Hepatocyte (in vitro differentiated cells): ENCODE data around the gene GANC. TPM values are rescaled to one million over a fixed set of nuclear protein-coding genes. Genes with fewer than 3 reads are reported as not detected.
A peak's percentile ranks its signal among the peaks of the same experiment; 100 is the strongest.

Experiments used
- DNase-seq: peaks from one replicate; pipeline ENCODE4 v3.0.0-alpha.2; 2016; ENCODE audit warnings: low spot score
- H2AFZ ChIP-seq: fragments of 200-600 bp; sonication (generic); 2 replicates; pipeline ENCODE4 v1.6.0; 2016; ENCODE audit warnings: antibody characterized with exemption, mild to moderate bottlenecking
- H3K27ac ChIP-seq: fragments of 200-600 bp; sonication (generic); 2 replicates; pipeline ENCODE4 v1.5.1; 2016; ENCODE audit warnings: mild to moderate bottlenecking
- H3K27me3 ChIP-seq: fragments of 200-600 bp; sonication (generic); 2 replicates; pipeline ENCODE4 v1.6.1; 2016
- H3K36me3 ChIP-seq: fragments of 200-600 bp; sonication (generic); replicated peaks from 2 replicates; pipeline ENCODE4 v1.5.1; 2016; ENCODE audit warnings: low read depth; ENCODE audit not compliant: insufficient read depth
- H3K4me1 ChIP-seq: fragments of 200-600 bp; sonication (generic); 2 replicates; pipeline ENCODE4 v1.5.1; 2016; ENCODE audit warnings: mild to moderate bottlenecking, moderate library complexity; ENCODE audit not compliant: insufficient read depth
- H3K4me2 ChIP-seq: fragments of 200-600 bp; sonication (generic); 2 replicates; pipeline ENCODE4 v1.6.0; 2016
- H3K4me3 ChIP-seq: fragments of 200-600 bp; sonication (generic); 2 replicates; pipeline ENCODE4 v1.5.1; 2016; ENCODE audit warnings: mild to moderate bottlenecking
- H3K79me2 ChIP-seq: fragments of 200-600 bp; sonication (generic); 2 replicates; pipeline ENCODE4 v1.6.0; 2017; ENCODE audit warnings: mild to moderate bottlenecking
- H3K9me2 ChIP-seq: fragments of 200-600 bp; sonication (generic); replicated peaks from 2 replicates; pipeline ENCODE4 v1.6.0; 2017; ENCODE audit warnings: mild to moderate bottlenecking; ENCODE audit not compliant: insufficient read depth
- H3K9me3 ChIP-seq: fragments of 200-600 bp; sonication (generic); 2 replicates; pipeline ENCODE4 v1.5.1; 2016; ENCODE audit warnings: low read depth, mild to moderate bottlenecking
- H4K20me1 ChIP-seq: fragments of 200-600 bp; sonication (generic); 2 replicates; pipeline ENCODE4 v1.6.0; 2016; ENCODE audit warnings: mild to moderate bottlenecking; ENCODE audit not compliant: insufficient read depth, poor library complexity, severe bottlenecking
- EZH2 ChIP-seq: fragments of 200-600 bp; sonication (generic); IDR thresholded peaks from 2 replicates; pipeline ENCODE4 v1.6.1; 2016; ENCODE audit warnings: antibody characterized with exemption, mild to moderate bottlenecking, borderline replicate concordance
- EZH2phosphoT487 ChIP-seq: fragments of 200-600 bp; sonication (generic); IDR thresholded peaks from one replicate; pipeline ENCODE4 v1.6.1; 2018; ENCODE audit warnings: antibody characterized with exemption, mild to moderate bottlenecking, low read depth, moderate library complexity; ENCODE audit not compliant: unreplicated experiment, severe bottlenecking
- WGBS: methylation state at CpG from one replicate; pipeline ENCODE4 v1.1.6; 2016; ENCODE audit warnings: low lambda C conversion rate; ENCODE audit errors: missing lambda C conversion rate; 5-methylcytosine and 5-hydroxymethylcytosine counted together
- polyA plus RNA-seq: library from polyadenylated mRNA; unstranded; fragments of >200 nt; fragmentation: Nextera tagmentation; extraction: Ambion mirVana; gene quantifications from 2 replicates; pipeline ENCODE4 v1.2.1, GENCODE V29; 2016
- total RNA-seq: library from RNA; depleted of rRNA; stranded (reverse); fragments of >200 nt; gene quantifications from 2 replicates; pipeline ENCODE4 v1.2.3, GENCODE V29; 2014
- TF ChIP-seq, protein P1 (sequence below): fragments of 200-600 bp; sonication (generic); IDR thresholded peaks from 2 replicates; pipeline ENCODE4 v1.5.1; 2016; ENCODE audit warnings: antibody characterized with exemption, mild to moderate bottlenecking; ENCODE audit not compliant: poor library complexity

GANC gene
- total and polyA plus RNA-seq, 2 experiments from 2014 or later: 9.1 to 11.2 TPM

DNA sequence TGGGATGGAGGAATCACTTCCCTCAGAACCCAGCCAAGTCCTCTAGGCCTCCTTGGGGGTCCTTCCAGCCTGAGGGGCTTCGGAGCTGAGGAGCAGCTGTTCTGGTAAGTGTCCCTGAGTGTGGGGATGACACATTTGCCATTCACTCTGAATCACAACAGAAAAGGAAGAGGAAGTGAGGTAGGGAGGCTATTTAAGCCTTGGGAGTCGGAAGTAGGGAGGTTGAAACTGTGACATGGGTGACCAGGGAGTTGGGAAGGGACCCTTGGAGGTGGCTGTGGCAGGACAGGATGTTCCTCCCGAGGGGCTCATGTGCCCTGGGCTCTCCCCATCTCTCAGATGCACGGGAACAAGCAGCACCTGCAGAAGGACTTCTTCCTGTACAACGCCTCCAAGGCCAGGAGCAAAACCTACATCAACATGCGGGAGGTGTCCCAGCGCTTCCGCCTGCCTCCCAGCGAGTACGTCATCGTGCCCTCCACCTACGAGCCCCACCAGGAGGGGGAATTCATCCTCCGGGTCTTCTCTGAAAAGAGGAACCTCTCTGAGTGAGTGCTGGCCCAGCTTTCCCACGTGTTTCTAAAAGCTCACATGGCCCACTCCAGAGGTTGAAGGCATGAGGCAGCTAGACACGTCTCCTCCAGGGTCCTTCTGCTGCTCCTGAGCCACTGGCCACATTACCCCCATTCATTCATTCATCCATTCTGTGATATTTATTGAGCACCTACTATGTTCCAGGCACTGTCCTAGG is 129.6 kb downstream of the GANC start:
- Histone ChIP-seq H3K4me1 (no peaks in the 10 kb centered on the region), H3K4me2 (no peak overlapping the region), H2AFZ (no peak overlapping the region), H4K20me1 (no peaks in the 10 kb centered on the region), H3K9me3 (no peaks in the 10 kb centered on the region), H3K79me2 (no peaks in the 10 kb centered on the region), H3K4me3 (no peak overlapping the region), H3K36me3 (no peaks in the 10 kb centered on the region), H3K9me2 (no peaks in the 10 kb centered on the region), H3K27ac (no peak overlapping the region), H3K27me3 (no peaks in the 10 kb centered on the region)
- TF ChIP-seq EZH2phosphoT487 (no peak), EZH2 (no peak)
- TF ChIP-seq, protein P1, sequence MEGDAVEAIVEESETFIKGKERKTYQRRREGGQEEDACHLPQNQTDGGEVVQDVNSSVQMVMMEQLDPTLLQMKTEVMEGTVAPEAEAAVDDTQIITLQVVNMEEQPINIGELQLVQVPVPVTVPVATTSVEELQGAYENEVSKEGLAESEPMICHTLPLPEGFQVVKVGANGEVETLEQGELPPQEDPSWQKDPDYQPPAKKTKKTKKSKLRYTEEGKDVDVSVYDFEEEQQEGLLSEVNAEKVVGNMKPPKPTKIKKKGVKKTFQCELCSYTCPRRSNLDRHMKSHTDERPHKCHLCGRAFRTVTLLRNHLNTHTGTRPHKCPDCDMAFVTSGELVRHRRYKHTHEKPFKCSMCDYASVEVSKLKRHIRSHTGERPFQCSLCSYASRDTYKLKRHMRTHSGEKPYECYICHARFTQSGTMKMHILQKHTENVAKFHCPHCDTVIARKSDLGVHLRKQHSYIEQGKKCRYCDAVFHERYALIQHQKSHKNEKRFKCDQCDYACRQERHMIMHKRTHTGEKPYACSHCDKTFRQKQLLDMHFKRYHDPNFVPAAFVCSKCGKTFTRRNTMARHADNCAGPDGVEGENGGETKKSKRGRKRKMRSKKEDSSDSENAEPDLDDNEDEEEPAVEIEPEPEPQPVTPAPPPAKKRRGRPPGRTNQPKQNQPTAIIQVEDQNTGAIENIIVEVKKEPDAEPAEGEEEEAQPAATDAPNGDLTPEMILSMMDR: no peak
- 95% methylated on average over 15 of the region's 15 CpGs for WGBS
- no peak for DNase-seq

DNA sequence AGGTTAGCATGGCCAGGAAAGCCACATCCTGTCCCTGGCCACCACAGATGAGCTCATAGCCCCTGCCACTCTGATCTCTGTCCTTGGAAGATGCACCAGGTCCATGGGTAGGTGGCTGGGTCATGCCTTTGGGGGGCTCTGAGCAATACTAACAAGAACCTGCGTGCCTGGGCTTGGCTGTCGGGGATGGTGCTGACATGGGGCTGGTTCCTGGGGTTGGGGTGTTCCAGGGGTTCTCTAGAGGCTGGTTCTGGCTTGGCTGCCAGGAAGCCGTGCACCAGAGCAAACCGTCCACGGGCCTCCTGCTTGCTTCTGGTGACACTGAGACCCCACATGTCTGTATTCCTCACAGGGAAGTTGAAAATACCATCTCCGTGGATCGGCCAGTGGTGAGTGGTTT is 130.4 kb downstream of the GANC start:
- Histone ChIP-seq H4K20me1 (no peaks in the 10 kb centered on the region), H3K27ac (no peak overlapping the region), H3K27me3 (no peaks in the 10 kb centered on the region), H3K4me2 (no peak overlapping the region), H3K9me3 (no peaks in the 10 kb centered on the region), H3K36me3 (no peaks in the 10 kb centered on the region), H3K4me3 (no peak overlapping the region), H2AFZ (no peak overlapping the region), H3K4me1 (no peaks in the 10 kb centered on the region), H3K79me2 (no peaks in the 10 kb centered on the region), H3K9me2 (no peaks in the 10 kb centered on the region)
- no peak for DNase-seq
- WGBS: 94% methylated on average over 7 of the region's 7 CpGs
- TF ChIP-seq, protein P1: no peak
- no peak for TF ChIP-seq EZH2
- no peak for TF ChIP-seq EZH2phosphoT487

DNA sequence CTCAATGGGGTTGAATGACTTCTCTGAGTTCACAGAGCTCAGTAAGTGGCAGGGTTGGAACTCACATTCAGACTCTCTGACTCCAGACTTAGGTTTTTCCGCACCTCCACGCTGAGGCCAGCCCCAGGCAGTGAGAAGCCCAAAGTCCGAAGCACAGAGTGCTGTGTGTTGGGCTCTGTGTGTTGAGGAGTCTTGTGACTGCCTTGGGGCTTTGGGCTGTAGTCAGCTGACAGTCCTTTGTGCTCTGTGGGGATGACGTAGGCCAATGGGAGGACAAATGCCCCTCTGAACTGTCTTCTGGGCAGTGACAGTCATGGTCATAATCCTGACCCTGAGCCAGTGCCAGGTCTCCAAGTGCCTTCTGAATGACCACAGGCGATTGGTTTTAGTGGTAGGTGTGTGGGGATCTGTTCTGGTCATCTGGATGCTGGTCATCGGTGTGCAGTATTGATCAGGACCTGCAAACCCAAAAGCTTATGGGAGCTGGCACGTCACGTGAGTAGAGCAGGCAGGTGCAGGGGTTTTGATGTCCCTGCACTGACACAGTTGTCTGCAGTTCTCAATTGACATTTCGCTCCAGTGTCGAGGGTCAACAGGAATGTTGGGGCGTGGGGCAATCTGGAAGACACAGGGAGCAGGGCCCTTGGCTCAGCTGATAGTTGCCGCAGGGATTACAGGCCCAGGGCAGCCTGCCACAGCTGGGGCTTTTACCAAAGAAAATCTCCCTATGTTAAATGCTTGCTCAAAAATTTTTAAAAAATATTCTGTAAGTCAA is 131.6 kb downstream of the GANC start:
- H3K4me1 ChIP-seq: no peaks in the 10 kb centered on the region
- H3K9me2 ChIP-seq: no peaks in the 10 kb centered on the region
- peak; percentile 28 for DNase-seq
- H3K79me2 ChIP-seq: no peaks in the 10 kb centered on the region
- H4K20me1 ChIP-seq: no peaks in the 10 kb centered on the region
- peak overlapping the region; percentile 69 for H3K27ac ChIP-seq
- H3K4me3 ChIP-seq: no peak overlapping the region
- H3K27me3 ChIP-seq: no peaks in the 10 kb centered on the region
- 84% methylated on average over 12 of the region's 12 CpGs for WGBS
- H3K36me3 ChIP-seq: no peaks in the 10 kb centered on the region
- H2AFZ ChIP-seq: no peak overlapping the region
- TF ChIP-seq EZH2 (no peak), EZH2phosphoT487 (no peak)
- TF ChIP-seq, protein P1: no peak
- H3K9me3 ChIP-seq: no peaks in the 10 kb centered on the region
- H3K4me2 ChIP-seq: no peak overlapping the region
